GM21619 (cell line): ENCODE data around the gene GRIN1.
"Not testable (repeated sequence)": the region's sequence is repeated elsewhere in the genome, so short reads cannot be mapped to it uniquely, and the experiment has no call there.

ENCODE experiments used
- ATAC-seq: cut with Tn5 transposase; IDR thresholded peaks from one replicate; pipeline ENCODE4 v1.9.1; 2021; ENCODE audit not compliant: unreplicated experiment

Gene GRIN1

DNA sequence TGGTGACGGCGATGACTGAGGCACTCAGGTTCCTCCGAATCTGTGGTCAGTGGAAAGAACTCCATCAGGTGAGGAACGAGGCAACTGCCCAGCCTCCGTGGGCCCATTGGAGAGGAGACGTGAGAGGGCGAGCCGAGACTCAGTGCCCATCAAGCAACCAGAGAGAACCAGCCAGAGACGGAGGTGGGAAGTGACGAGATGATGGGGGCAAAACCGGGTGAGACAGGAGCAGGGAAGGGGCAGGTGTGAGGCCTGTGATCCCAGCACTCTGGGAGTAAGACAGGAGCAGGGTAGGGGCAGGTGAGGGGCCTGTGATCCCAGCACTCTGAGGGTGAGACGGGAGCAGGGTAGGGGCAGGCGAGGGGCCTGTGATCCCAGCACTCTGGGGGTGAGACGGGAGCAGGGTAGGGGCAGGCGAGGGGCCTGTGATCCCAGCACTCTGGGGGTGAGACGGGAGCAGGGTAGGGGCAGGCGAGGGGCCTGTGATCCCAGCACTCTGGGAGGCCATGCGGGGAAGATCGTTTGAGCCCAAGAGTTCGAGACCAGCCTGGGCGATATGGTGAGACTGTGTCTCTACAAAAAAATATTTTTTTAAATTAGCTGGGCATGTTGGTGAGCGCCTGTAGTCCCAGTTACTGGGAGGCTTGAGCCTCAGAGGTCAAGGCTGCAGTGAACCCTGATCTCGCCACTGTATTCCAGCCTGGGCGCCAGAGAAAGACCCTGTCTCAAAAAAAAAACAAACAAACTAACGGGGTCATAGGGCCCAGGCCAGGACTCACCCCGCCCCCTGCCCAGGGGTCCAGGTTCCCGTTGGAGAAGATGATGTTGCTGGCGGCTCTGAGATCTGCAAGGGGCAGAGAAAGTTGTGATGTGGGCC lies 27.8 kb upstream of the GRIN1 start:
- no peak for ATAC-seq

DNA sequence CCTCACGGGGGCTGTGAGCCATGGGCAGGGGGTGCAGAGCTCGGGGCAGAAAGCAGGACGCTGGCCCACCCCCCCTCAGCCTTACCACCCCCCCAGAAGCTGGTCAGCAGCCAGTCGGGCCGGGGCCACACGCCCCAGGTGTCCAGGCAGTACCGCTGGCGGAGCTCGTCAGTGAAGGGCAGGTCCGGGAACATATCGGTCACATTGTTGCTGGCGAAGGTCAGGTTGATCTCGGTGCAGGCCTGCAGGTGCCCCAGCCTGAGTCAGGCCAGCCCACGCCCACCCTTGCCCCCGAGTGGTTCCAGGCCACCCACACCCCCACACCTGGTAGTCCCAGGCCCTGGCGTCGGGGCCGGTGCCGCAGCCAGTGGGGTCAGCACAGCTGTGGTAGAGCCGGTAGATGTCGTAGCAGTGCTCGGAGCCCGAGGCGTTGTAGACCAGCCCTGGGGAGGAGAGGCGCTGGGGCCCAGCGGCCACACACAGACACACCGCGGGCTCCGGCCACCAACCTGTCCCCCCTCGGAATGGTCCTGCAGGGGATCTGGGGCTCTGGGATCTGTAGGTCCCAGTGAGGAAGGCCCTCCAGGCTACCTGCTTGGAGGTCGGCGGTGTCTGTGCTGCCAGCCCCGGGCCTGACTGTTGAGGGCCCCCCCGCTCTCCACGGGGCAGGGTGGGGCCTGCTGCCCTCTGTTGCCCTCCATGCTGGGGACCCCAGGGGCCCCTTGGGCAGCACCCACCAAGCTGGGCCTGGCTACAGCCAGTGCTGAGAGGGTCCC lies 27.0 kb upstream of the GRIN1 start:
- ATAC-seq: no peak

DNA sequence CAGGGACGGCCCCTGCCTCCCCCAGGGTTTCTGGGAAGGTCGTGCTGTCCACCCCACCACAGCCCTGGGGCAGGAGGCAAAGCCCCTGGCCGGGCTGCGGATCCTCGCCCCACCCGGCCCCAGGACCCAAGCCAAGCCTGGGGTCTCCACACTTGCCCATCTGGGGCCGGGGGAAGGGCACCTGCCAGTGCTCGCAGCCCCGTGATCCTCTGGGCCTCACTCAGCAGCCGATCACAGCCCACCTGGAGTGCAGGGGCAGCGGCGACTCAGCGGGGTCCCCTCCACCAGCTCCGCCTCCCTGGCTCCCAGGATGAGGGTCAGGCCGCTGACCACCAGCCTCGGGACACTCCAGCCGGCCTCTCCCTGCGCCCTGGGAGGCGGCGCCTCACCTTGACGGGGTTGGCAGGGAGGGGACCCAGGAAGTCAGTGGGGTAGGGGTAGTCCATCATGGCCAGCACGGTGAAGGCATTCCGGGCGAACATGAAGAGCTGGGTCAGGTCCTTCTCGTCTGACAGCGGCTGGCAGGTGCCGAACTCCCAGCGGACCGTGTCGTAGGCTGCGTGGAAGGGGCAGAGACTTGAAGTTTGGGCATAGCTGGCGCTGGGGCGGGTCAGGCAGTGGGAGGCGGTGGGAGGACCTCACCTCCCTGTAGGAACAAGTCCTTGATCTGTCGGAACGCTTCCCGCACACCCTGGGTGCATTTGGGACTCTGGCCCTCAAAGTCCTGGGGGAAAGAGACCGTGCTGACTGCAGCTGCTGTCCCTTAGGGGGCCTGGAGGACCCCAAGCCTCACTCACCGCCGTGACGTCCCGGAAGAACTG lies 26.2 kb upstream of the GRIN1 start:
- no peak for ATAC-seq

DNA sequence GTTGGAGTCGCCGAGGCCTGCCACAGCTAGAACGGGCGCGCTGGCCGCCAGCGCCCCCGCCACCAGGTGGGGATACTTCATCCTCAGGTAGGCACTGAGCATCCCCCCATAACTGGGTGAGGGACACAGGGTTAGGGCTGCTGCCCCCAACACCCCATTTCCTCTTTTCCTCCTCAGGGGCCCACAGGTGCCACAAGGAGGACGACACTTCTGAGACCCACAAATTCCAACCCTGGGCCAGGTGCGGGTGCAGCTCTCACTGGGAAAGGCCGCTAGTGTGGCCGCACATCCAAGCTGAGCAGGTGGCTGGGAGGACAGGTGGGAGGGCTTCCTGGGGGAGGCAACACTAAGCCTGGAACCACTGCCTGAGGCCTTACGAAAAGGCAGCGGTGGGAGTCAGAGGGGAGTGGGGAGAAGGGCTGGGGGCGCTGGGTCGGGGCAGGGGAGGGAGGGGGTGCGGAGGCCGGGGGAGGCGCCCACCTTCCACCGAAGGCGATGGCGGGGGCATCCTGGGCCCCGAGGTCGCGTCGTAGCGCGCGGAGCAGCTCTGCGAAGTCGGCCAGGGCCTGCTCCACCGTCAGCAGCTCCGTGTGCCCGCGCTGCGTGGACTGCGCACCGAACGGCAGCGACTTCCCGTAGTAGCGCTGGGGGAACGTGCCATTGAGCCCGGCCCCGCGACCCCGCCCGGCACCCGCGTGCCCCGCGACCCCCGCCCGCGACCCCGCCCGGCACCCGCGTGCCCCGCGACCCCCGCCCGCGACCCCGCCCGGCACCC lies 25.4 kb upstream of the GRIN1 start:
- ATAC-seq: no peak

DNA sequence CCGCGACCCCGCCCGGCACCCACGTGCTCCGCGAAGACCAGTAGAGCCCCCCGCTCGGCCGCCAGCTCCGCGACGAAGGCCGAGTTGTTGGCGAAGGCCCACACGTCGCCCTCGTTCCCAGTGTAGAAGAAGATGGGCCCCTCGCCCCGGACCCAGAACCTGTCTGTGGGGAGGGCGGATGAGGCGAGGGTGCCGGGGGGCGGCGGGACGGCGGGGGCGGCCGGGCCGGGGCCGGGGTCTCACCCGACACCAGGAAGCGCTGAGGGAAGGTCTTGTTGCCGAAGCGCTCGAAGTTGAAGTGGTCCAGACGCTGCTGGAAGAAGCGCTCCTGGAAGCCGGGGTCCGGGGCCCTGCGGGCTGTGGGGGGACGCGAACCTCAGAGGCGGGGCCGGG lies 24.7 kb upstream of the GRIN1 start:
- peak; percentile 4 for ATAC-seq

DNA sequence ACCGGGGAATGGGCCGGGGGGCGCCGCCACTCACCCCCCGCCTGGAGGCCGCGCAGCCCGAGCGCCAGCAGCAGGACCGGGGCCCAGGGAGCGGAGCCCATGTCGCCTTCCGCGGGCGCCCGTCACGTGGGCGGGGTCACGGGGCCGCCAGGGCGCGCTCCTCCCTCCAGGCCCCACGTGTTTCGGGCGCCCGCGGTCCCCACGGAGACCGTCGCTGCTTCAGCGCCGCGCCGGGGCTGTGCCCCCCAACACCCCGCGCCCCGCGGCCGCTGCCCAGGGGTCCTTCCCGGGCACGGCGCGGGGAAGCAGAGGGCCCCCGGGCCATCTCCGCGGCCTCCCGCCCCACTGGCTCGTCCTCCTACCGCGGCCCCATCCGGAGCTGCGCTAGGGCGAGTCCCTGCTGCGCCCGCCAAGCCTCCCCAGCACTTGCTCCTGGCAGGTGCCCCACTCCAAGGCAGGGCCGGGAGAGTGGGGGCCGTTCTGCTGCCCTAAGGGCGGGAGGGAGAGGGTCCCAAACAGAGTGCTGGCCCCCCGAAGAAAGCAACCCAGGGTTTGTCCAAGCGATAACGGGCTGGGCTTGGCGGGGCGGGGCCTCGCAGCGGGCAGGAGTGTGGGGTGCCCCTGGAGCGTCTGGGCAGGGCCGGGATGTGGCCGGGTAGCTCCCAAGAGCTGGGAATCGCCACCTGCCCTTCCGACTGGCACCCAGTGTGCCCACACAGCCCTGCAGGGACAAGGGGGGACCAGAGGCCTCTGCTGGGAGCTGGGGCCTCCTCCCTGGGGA lies 24.2 kb upstream of the GRIN1 start, which contains the start of gene DPP7:
Gene DPP7 (minus strand): TSS at position 121 of the 781 bp plus-strand sequence. CDS start 20 bp downstream, at position 101.
- peak; percentile 69 for ATAC-seq

DNA sequence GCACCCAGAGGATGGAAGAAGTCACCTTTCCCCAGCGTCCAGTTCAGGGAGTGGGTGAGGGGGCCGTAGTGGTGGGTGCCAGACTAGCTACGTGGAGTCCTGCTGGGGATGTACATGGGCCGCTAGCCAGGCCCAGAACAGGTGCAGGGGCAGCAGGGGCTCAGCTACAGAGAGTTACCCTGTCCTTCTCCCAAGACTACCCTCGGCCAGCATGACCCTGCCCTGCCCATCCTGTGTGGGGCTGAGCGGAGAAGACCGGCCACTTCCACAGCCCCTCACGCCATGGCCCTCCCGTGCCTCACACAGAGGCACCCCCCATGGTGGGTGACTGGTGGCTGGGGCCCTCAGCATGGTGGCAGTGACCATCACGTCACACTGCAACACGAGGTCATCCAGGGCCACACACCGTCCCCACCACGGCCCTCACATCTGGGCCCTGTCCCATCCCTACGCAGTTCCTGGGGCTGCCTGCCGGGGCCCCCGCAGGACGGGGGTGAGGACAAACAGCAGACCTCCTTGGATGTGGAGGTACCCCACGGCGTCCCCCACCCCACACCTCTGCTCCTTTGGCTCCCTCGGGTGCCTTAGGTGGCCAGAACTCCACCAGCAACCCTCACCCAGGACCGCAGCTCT lies 23.4 kb upstream of the GRIN1 start:
- no peak for ATAC-seq

DNA sequence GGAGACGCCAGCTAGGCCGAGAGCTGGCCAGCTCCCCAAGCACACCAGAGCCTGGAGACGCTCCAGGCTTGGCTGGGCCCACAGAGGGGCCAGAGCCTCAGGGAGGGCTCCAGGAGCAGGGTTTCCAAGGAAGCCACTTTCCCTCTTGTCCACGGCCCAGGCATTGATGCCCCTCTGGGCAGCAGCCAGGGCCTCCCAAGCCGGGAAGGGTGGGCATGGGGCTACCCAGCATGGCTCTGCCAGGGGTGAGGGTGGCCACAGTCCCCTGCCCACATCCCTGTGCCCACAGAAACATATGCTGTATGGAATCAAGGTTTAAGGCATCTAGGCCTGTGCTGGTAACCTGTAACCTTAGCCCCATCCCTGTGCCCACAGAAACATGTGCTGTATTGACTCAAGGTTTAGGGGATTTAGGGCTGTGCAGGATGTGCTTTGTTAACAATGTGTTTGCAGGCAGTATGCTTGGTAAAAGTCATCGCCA lies 22.9 kb upstream of the GRIN1 start:
- no peak for ATAC-seq

DNA sequence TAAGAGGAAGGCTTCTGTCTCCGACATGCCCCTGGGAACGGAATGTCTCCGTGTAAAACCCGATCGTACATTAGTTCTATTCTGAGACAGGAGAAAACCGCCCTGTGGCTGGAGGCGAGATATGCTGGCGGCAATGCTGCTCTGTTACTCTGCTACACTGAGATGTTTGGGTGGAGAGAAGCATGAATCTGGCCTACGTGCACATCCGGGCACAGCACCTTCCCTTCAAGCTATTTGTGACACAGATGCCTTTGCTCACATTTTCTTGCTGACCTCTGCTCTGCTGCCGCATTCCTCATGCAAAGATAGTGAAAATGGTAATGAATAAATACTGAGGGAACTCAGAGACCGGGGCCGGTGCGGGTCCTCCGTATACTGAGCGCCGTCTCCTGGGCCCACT lies 22.2 kb upstream of the GRIN1 start:
- ATAC-seq: no peak

DNA sequence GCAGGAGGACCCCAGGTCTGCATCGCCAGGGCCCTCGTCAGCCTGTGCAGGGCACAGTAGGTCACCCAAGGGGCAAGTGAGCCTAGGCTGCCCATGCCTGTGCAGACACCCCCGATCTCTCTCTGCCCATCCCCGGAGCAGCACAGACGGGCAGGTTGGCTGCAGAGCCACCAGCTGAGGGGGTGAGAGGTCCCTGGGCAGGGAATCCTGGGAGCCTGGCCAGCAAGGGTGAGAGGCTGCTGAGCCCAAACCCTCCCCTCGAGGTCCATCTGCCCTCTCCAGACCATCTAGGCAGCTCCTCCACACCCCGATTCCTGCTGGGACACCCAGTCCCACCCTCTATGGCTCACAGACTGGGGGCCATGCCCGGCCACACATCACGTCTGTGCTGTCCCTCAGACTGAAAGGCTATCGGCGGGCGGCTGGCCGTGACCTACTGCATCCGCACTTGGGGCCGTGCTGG lies 21.7 kb upstream of the GRIN1 start:
- ATAC-seq: no peak

DNA sequence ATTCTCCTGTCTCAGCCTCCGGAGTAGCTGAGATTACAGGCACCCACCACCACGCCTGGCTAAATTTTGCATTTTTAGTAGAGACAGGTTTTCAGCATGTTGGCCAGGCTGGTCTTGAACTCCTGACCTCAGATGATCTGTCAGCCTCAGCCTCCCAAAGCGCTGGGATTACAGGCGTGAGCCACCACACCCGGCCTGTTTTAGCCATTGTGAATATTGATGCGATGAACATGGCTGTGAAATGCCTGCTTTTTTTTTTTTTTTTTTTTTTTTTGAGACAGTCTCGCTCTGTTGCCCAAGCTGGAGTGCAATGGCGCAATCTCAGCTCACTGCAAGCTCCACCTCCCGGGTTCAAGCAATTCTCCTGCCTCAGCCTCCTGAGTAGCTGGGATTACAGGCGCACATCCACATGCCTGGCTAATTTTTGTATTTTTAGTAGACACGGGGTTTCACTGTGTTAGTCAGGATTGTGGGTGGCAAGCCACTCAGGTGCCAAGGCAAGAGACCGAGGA lies 20.8 kb upstream of the GRIN1 start:
- ATAC-seq: not testable (repeated sequence)

DNA sequence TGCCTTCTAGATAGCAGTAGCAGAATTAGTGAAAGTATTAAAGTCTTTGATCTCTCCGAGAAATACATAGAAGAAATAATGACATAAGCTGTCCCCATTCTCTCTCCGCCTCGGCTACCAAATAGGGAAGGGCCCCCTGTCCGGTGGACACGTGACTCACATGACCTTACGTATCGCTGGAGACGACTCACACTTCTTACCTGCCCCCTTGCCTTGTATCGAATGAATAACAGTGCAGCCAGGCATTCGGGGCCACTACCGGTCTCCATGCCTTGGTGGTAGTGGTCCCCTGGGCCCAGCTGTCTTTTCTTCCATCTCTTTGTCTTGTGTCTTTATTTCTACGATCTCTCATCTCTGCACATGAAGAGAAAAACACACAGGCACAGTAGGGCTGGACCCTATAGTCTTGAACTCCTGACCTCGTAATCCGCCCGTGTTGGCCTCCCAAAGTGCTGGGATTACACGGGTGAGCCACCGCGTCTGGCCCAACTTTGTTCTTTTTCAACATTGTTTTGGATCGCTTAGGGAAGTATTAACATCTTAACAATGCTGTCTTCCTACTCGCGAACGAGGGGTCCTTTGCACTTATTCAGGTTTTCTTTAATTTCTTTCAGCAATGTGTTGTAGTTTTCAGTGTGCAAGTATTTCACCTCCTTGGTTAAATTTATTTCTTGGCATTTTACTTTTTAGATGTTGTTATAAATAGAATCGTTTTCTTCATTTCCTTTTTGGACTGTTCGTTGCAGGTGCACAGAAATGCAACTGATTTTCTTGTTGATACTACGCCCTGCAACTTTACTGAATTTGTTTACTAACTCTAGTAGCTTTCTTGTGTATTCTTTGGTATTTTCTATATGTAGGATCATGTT lies 16.8 kb upstream of the GRIN1 start:
- ATAC-seq: not testable (repeated sequence)

DNA sequence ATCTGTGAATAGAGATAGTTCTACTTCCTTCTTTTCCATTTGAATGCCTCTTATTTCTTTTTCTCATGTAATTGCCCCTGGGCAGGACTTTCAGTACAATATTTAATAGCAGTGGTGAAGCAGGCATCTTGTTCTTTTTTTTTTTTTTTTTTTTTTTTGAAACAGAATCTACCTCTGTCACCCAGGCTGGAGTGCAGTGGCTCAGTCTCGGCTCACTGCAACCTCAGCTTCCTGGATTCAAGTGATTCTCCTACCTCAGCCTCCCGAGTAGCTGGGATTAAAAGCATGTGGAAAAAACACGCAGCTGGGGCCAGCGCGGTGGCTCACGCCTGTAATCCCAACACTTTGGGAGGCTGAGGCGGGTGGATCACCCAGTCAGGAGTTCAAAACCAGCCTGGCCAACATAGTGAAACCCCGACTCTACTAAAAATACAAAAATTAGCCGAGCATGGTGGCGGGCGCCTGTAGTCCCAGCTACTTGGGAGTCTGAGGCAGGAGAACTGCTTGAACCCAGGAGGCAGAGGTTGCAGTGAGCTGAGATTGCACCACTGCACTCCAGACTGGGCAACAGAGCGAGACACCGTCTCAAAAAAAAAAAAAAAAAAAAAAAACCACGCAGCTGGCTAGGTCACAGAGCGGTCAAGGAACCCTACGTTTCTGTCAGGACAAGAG lies 16.0 kb upstream of the GRIN1 start:
- not testable (repeated sequence) for ATAC-seq

DNA sequence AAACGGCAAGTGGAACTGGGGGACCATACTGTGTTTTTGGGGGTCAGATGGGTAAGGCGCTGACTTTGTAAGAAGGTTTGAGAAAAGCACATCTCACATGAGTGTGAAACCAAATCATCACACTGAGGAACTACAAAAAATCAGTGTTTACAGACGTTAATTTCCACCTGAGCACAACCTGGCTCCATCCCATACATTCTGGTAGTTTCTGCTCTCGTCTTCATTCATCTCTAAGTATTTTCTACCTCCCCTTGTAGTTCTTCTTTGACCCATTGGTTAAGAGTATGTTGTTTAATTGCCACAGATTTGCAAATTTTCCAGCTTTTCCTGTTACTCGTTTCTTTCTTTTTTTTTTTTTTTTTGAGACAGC lies 15.5 kb upstream of the GRIN1 start:
- ATAC-seq: no peak

DNA sequence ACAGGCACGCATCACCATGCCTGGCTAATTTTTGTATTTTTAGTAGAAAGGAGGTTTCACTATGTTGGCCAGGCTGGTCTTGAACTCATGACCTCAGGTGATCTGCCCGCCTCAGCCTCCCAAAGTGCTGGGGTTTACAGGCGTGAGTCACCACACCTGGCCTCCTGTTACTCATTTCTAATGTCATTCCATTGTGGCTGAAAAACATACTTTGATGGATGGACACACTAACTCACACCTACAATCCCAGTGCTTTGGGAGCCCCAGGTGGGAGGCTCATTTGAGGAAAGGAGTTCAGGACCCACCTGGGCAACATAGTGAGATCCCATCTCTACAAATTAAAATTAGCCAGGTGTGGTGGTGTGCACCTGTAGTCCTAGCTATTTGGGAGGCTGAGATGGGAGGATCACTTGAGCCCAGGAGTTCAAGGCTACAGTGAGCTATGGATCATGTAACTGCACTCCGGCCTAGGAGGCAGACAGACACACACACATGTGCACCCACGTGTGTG lies 14.9 kb upstream of the GRIN1 start:
- ATAC-seq: not testable (repeated sequence)

DNA sequence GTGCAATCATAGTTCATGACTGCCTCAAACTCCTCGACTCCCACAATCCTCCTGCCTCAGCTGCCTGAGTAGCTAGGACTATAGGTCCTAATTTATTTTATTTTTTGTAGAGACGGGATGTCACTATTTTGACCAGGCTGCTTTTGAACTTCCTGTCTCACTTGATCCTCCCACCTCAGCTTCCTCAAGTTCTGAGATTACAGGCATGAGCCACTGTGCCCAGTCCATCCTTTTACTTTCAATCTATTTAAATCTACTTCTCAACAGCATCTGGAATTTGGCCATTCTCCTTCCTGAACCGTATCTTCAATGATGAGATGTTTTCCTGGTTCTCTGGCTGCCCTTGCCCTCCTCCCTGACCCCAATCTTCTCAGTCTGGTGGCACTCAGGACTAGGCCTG lies 12.2 kb upstream of the GRIN1 start:
- ATAC-seq: no peak
